HG03159 (cell line): Measurements from ENCODE around the gene GNG7.
"Not testable (repeated sequence)": the region's sequence is repeated elsewhere in the genome, so short reads cannot be mapped to it uniquely, and the experiment has no call there.

Experiments
- ATAC-seq: cut with Tn5 transposase; IDR thresholded peaks from one replicate; pipeline ENCODE4 v1.9.1; 2021; ENCODE audit warnings: mild to moderate bottlenecking, moderate library complexity; ENCODE audit not compliant: unreplicated experiment

GNG7 gene

GRCh38 chr19:2714102-2714501 lies 11.6 kb upstream of the GNG7 start:
- ATAC-seq: not testable (repeated sequence)

GRCh38 chr19:2713170-2713569 lies 10.7 kb upstream of the GNG7 start:
- ATAC-seq: not testable (repeated sequence)

- no peak for ATAC-seq
These were observed 9.3 kb upstream of the GNG7 start for GRCh38 chr19:2711875-2712205.

- no peak for ATAC-seq
These were observed 8.8 kb upstream of the GNG7 start for GRCh38 chr19:2711172-2711874.

GRCh38 chr19:2706251-2706650 lies 3.8 kb upstream of the GNG7 start:
- ATAC-seq: no peak

DNA sequence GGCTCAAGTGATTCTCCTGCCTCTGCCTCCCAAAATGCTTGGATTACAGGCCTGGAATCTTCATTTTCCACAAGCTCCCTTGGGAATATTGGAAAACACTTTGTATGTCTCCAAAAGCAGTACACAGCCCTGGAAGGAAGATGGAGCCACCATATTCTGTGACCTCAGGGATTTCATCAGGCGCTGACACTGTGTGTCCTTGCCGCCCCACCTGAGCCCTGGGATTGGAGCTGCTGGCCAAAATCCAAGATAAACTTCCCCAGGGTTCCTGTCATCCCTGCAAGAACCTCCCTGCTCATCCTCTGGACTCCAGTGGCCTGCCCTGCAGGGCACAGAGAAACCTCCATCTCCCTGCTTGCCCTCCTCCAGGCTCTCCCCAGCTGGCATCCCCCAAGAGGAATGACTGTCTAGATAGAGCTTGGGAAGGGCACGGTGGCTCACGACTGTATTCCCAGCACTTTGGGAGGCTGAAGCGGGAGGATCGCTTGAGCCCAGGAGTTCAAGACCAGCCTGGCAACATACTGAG lies 1.3 kb upstream of the GNG7 start:
- no peak for ATAC-seq

DNA sequence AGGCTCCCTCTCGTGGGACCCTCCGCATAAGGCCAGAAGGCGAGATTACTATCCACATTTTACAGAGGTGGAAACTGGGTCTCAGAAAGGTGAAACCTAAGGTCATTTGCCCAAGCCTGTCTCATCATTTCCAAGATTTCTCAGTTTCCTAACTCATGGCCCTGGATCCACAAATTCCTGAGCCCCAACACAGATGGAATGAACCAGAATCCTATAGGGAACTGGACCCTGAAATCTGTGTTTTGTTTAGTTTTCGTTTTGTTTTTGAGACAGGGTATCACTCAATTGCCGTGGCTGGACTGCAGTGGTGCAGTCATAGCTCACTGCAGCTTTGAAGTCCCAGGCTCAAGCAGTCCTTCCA lies 563 bp upstream of the GNG7 start:
- no peak for ATAC-seq

- no peak for ATAC-seq
These were observed 929 bp downstream of the GNG7 start for GRCh38 chr19:2701361-2702169.

- ATAC-seq: no peak
These were observed 1.7 kb downstream of the GNG7 start for GRCh38 chr19:2700660-2701360.

GRCh38 chr19:2699413-2700140 lies 2.9 kb downstream of the GNG7 start:
- no peak for ATAC-seq

GRCh38 chr19:2694196-2694595 lies 8.3 kb downstream of the GNG7 start:
- ATAC-seq: no peak

DNA sequence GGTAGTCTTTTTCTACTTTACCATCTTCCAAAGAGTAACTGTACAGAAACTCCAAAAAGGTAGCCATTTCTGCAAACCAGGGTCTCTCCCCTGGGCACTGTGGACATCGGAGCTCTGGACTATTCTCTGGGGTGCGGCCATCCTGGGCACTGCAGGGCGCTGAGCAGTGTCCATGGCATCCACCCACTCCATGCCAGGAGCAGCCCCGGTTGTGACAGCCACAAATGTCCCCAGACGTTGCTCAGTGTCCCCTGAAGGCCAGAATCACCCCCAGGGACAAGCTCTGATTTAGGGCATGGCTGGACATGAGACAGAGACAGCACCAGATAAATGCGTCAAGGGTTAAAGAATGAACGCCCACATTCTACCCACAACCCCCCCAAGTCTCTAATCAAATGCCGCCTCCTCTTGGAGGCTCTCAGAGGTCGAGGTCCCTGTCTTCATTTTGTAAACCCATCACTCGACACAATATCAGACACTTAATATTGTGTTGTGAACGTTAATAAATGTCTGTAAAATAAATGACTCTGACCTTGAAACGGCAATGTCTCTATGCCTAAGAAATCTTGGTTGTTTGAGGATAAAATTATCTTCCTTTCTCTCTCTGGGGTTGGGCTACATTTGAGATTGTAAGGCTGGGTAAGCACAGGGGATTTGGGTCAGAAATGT lies 8.9 kb downstream of the GNG7 start:
- ATAC-seq: no peak

DNA sequence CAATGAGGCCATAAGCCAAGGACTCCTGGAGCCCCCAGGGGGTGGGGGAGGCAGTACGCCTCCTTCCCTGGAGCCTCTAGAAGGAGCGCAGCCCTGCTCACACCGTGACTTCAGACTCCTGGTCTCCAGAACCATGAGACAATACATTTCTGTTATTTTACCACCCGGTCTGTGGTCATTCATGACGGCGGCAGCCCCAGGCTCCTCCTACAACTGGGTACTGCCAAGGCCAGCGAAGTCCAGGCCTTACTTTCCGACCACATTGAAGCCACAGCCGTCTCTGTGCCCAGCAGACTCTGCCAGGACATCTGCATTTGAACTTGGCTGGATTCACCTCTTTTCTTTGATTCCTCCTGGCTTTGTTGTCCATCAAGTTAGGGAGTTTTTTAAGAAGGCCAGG lies 10.5 kb downstream of the GNG7 start:
- ATAC-seq: no peak

GRCh38 chr19:2690856-2691255 lies 11.6 kb downstream of the GNG7 start:
- ATAC-seq: no peak

GRCh38 chr19:2686360-2686759 lies 16.1 kb downstream of the GNG7 start:
- no peak for ATAC-seq

- ATAC-seq: no peak
These were observed 17.2 kb downstream of the GNG7 start for GRCh38 chr19:2685204-2685704.

DNA sequence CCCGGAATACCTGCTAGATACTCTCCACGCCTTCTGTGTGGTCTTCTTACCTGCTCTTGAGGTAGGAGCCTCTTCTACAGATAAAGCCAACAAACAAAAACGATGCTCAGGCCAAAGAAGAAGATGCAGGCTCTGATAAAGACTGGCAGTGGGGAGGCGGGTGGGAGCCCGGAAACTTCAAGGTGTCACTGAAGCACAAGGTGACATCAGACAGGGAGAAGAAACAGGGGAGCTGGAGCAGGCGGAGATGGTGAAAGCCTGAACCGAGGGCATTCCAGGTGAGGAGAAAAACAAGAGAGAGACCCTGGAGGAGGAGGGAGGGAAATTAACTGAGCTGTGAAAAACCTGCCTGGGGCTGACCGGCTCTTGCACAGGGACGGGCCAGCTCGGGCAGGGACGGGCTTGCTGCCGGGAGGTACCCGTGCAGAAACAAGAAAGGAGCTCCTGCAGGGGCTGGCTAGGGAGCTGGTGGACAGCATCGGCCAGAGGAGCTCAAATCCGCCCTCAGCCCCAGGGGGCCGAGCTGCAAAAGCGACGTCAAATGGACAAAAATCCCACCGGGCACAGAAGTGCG lies 19.0 kb downstream of the GNG7 start:
- no peak for ATAC-seq

GRCh38 chr19:2680808-2681207 lies 21.7 kb downstream of the GNG7 start:
- no peak for ATAC-seq

- ATAC-seq: no peak
These were observed 23.1 kb downstream of the GNG7 start for GRCh38 chr19:2679439-2679838.

DNA sequence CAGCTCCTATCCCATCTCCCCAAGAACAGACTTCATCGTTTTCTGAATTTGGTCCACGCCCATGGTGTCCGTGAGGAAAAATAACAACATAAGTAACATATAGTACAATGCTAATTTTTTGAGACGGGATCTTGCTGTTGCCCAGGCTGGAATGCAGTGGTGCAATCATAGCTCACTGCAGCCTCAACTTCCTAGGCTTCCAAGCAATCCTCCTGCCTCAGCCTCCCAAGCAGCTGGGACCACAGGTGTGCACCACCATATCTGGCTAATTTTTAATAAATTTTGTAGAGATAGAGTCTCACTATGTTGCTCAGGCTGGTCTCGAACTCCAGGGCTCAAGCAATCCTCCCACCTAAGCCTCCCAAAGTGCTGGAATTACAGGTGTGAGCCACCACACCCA lies 23.5 kb downstream of the GNG7 start:
- not testable (repeated sequence) for ATAC-seq
